CD8-positive, alpha-beta memory T cell (primary cell): ENCODE measurements around the gene CLPTM1. TPM values are rescaled to one million over a fixed set of nuclear protein-coding genes. Genes with fewer than 3 reads are reported as not detected.
"Not testable (repeated sequence)": the region's sequence is repeated elsewhere in the genome, so short reads cannot be mapped to it uniquely, and the experiment has no call there.

ENCODE experiments used
- CTCF ChIA-PET: fragments of 350-600 bp; sonication (Branson Sonifier 250); formaldehyde crosslinking; loops from one replicate; lab custom pipeline; 2021; ENCODE audit warnings: antibody characterized with exemption; lab: Charles Lee
- POLR2A ChIA-PET: fragments of 350-600 bp; sonication (Branson Sonifier 250); formaldehyde crosslinking; loops from one replicate; lab custom pipeline; 2021; ENCODE audit warnings: antibody characterized with exemption; lab: Charles Lee
- DNase-seq, 5 donors: peaks; one replicate each; pipeline versions ENCODE4 v3.0.0 to v3.0.0-alpha.2; 2020 to 2022; ENCODE audit warnings: mixed read lengths in 1 of 5
- H3K27ac ChIP-seq: one replicate; pipeline ENCODE4 v1.7.0; 2013; ENCODE audit warnings: low read depth, mild to moderate bottlenecking, low read length, moderate library complexity
- H3K27me3 ChIP-seq: 2 replicates; pipeline ENCODE4 v1.7.0; 2013; ENCODE audit warnings: low read length, mild to moderate bottlenecking; ENCODE audit not compliant: insufficient read depth, poor library complexity, severe bottlenecking
- H3K36me3 ChIP-seq: 2 replicates; pipeline ENCODE4 v1.7.0; 2013; ENCODE audit warnings: mild to moderate bottlenecking, low read length, moderate library complexity; ENCODE audit not compliant: insufficient read depth
- H3K4me1 ChIP-seq: 2 replicates; pipeline ENCODE4 v1.7.0; 2013; ENCODE audit warnings: mild to moderate bottlenecking, low read length, moderate library complexity; ENCODE audit not compliant: insufficient read depth
- H3K4me3 ChIP-seq: 2 replicates; pipeline ENCODE4 v1.7.0; 2013; ENCODE audit warnings: mild to moderate bottlenecking, low read length
- H3K9me3 ChIP-seq: 2 replicates; pipeline ENCODE4 v1.7.0; 2013; ENCODE audit warnings: mild to moderate bottlenecking, low read length
- H3K27ac Mint-ChIP-seq, 8 donors: one replicate each; pipeline ENCODE4 v1.8.0; 2020 to 2021; ENCODE audit warnings: mixed read lengths in 8 of 8, mild to moderate bottlenecking in 6 of 8, inconsistent platforms in 3 of 8, moderate library complexity in 3 of 8
- H3K27me3 Mint-ChIP-seq, 2 donors: one replicate each; pipeline ENCODE4 v1.8.0; 2020 to 2021; ENCODE audit warnings: mixed read lengths in 2 of 2, mild to moderate bottlenecking in 1 of 2, moderate library complexity in 1 of 2
- H3K36me3 Mint-ChIP-seq, 3 donors: one replicate each; pipeline ENCODE4 v1.8.0; 2020 to 2021; ENCODE audit warnings: mixed read lengths in 3 of 3, inconsistent platforms in 1 of 3, mild to moderate bottlenecking in 1 of 3
- H3K4me1 Mint-ChIP-seq, 3 donors: one replicate each; pipeline ENCODE4 v1.8.0; 2020 to 2021; ENCODE audit warnings: mixed read lengths in 3 of 3, inconsistent platforms in 1 of 3, mild to moderate bottlenecking in 1 of 3
- H3K4me3 Mint-ChIP-seq, 7 donors: one replicate each; pipeline ENCODE4 v1.8.0; 2020 to 2021; ENCODE audit warnings: mixed read lengths in 7 of 7, mild to moderate bottlenecking in 6 of 7, moderate library complexity in 4 of 7, inconsistent platforms in 2 of 7
- H3K9me3 Mint-ChIP-seq, 5 donors: one replicate each; pipeline ENCODE4 v1.8.0; 2020 to 2022; ENCODE audit warnings: mixed read lengths in 5 of 5, mild to moderate bottlenecking in 3 of 5, moderate library complexity in 2 of 5, inconsistent platforms in 1 of 5
- polyA plus RNA-seq: library from polyadenylated mRNA; unstranded; fragments of 300-500 nt; fragmentation: Illumina TruSeq; gene quantifications from one replicate; pipeline ENCODE4 v1.2.3, GENCODE V29; 2021
- total RNA-seq, 2 experiments: library from RNA; stranded (reverse); gene quantifications; one replicate each; pipeline ENCODE4 v1.2.3, GENCODE V29; 2021

The CLPTM1 gene
- total and polyA plus RNA-seq, 3 experiments from 2014 or later: 27.5 to 82.5 (median 78.6) TPM

DNA sequence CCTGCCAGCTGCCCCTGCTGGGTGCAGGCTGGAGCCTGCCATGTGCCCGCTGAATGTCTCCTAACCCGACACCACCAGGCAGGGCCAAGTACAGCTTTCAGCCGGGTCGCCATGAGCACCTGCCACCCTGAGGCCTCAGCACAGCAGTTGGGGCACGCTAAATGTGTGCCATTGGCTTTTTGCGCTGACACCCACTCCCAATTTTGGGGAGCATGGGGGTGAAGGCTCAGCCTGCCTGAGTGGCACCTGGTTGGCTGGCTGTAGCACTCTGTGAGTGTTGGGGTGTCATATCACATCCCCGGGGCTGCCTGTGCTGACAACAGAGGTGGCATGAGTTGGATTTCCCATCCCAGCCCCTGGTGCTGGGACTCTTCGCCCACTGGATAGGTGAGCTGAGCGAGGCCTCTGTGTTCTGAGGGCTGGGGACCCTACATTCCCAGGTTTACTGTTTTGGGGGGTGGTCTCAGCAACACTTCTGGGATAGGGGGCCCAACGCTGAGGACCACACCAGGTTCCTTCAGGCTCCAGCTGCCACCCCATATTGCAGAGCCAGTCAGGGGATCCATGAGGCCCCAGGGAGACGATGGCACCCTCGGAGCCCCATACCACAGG, 38.9 kb downstream of the CLPTM1 start:
- Histone ChIP-seq H3K4me1 (no peaks in the 10 kb centered on the region), H3K4me3 (no peak overlapping the region), H3K36me3 (no peaks in the 10 kb centered on the region), H3K27ac (no peak overlapping the region), H3K9me3 (no peaks in the 10 kb centered on the region), H3K27me3 (no peaks in the 10 kb centered on the region)
- ChIA-PET POLR2A (no interaction called here), CTCF (no interaction called here)
- H3K27ac Mint-ChIP-seq: peak overlapping the region in 1 of 8 donors; percentile 67
- H3K4me1 Mint-ChIP-seq: no peaks in the 10 kb centered on the region
- H3K36me3 Mint-ChIP-seq: peaks cover 0 to 35% (median 4%) of the 10 kb centered on the region in 3 donors
- H3K4me3 Mint-ChIP-seq: no peak overlapping the region
- DNase-seq: no peak
- H3K9me3 Mint-ChIP-seq: no peaks in the 10 kb centered on the region
- peaks cover 0 to 3% of the 10 kb centered on the region in 2 donors for H3K27me3 Mint-ChIP-seq

DNA sequence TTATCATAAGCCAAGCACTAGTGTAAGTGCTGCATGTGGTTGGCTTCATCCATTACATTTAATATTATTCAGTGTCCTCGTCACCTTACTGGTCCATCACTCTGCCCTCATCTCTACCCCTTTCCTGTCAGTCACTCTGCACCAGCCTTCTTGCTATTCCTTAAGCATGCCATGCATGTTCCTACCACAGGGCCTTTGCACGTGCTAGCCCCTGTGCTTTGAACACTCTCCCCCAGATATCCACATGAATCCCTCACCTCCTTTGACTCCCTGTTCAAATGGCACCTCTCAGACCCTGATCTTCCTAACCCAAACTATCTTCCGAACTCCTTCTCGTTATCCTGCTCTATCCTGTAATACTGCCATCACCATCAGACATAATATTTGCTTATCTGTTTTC, 42.8 kb downstream of the CLPTM1 start:
- H3K9me3 ChIP-seq: no peaks in the 10 kb centered on the region
- H3K27ac ChIP-seq: no peak overlapping the region
- DNase-seq: no peak
- H3K9me3 Mint-ChIP-seq: peaks cover 0 to 2% (median 0%) of the 10 kb centered on the region in 5 donors
- H3K27me3 ChIP-seq: no peaks in the 10 kb centered on the region
- ChIA-PET CTCF (no interaction called here), POLR2A (no interaction called here)
- no peak overlapping the region for H3K4me3 ChIP-seq
- peak overlapping the region in 6 of 8 donors; percentile 61 to 94 (median 78) for H3K27ac Mint-ChIP-seq
- peaks cover 8 to 17% (median 10%) of the 10 kb centered on the region in 3 donors for H3K4me1 Mint-ChIP-seq
- H3K27me3 Mint-ChIP-seq: peaks cover 0 to 3% of the 10 kb centered on the region in 2 donors
- H3K36me3 Mint-ChIP-seq: peaks cover 0 to 22% (median 0%) of the 10 kb centered on the region in 3 donors
- H3K36me3 ChIP-seq: no peaks in the 10 kb centered on the region
- peaks cover 18% of the 10 kb centered on the region for H3K4me1 ChIP-seq
- H3K4me3 Mint-ChIP-seq: peak overlapping the region in 1 of 7 donors; percentile 60

DNA sequence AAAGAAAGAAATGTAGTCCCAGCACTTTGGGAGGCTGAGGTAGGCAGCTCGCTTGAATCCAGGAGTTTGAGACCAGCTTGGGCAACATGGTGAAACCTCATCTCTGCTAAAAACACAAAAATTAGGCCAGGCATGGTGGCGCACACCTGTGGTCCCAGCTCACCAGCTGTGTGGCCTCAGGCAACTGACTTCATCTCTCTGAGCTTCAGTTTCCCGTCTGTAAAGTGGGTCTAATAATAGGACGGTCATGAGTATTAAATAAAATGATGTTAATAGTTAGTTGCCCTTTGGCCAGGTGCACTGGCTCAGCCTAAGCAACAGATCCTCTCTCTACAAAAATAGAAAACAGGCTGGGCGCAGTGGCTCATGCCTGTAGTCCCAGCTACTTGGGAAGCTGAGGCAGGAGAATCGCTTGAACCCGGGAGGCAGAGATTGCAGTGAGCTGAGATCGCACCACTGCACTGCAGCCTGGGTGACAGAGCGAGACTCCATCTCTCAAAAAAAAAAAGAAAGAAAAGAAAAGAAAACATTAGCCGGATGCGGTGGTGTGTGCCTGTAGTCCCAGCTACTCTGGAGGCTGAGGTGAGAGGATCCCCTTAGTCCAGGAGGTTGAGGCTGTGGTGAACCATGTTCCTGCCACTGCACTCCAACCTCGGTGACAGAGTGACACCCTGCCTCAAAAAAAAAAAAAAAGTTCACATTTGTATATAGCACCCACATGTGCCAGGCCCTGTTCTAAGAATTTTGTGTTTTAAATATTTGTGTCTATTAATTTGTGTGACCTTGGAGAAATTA, 44.1 kb downstream of the CLPTM1 start:
- H3K9me3 Mint-ChIP-seq, H3K27me3 ChIP-seq, H3K27ac ChIP-seq, DNase-seq, H3K9me3 ChIP-seq, H3K27me3 Mint-ChIP-seq, H3K36me3 ChIP-seq, H3K4me3 ChIP-seq, POLR2A ChIA-PET: not testable (repeated sequence)
- Mint-ChIP-seq H3K27ac (peak overlapping the region in 7 of 8 donors; percentile 44 to 98 (median 95)), H3K4me1 (peaks cover 9 to 20% (median 10%) of the 10 kb centered on the region in 3 donors), H3K4me3 (peak overlapping the region in 3 of 7 donors; percentile 9 to 82 (median 51)), H3K36me3 (peaks cover 0 to 19% (median 0%) of the 10 kb centered on the region in 3 donors)
- CTCF ChIA-PET: interaction anchor here (0.9 kb wide), 1 partner anchor 188 kb away, joined by 3 read pairs; no protein-coding TSS in a partner anchor
- peaks cover 18% of the 10 kb centered on the region for H3K4me1 ChIP-seq

DNA sequence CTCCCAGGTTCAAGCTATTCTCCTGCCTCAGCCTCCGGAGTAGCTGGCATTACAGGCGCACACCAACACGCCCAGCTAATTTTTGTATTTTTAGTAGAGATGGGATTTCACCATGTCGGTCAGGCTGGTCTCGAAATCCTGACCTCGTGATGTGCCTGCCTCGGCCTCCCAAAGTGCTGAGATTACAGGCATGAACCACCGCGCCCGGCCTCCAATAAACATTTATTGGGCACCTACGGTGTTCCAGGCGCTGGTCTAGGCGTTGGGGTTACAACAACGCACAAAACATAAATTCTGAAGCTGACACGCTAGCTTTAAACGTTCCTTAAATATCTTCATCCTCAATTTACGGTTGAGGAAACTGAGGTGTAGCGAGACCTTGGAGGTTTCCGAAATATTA, 45.5 kb downstream of the CLPTM1 start:
- Histone ChIP-seq H3K4me3 (peak overlapping the region; percentile 63), H3K4me1 (peaks cover 18% of the 10 kb centered on the region), H3K27ac (peak overlapping the region; percentile 75)
- not testable (repeated sequence) for H3K9me3 Mint-ChIP-seq, H3K9me3 ChIP-seq, H3K27me3 ChIP-seq, H3K27me3 Mint-ChIP-seq, H3K36me3 ChIP-seq, DNase-seq
- CTCF ChIA-PET: interaction anchor here (0.7 to 1.8 kb wide), 8 partner anchors 9 to 249 kb away, joined by 3 to 5 read pairs (median 4); partner anchors contain the start of gene CLPTM1
- POLR2A ChIA-PET: interaction anchor here (2.5 kb wide), 1 partner anchor 39 kb away, joined by 13 read pairs; the partner anchor contains the start of gene CLASRP
- Mint-ChIP-seq H3K4me1 (peaks cover 9 to 20% (median 10%) of the 10 kb centered on the region in 3 donors), H3K36me3 (peaks cover 0 to 23% (median 0%) of the 10 kb centered on the region in 3 donors), H3K27ac (peak overlapping the region; percentile 75 to 98 (median 96)), H3K4me3 (peak overlapping the region; percentile 49 to 84 (median 65))

DNA sequence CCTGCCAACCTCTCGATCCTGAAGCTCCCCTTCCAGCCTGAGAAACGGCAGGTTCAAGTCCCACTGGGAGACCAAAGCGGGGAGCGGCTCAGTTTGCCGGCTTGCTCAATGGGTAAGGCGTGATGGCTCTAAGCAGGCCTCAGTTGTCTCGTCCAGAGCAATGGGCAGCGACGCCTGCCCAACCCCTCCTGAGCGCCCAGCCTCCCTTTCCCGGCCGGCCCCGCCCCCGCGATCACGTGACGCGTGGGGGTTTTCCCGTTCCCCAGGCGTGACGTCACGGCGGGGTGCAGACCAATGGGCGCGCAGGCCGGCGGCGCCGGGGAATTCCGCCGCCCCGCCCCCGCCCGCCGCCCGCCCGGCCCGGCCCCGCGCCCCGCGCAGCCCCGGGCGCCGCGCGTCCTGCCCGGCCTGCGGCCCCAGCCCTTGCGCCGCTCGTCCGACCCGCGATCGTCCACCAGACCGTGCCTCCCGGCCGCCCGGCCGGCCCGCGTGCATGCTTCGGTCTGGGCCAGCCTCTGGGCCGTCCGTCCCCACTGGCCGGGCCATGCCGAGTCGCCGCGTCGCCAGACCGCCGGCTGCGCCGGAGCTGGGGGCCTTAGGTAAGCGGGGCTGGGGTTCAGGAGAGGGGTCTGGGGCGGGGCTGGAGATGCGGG, 46.0 kb downstream of the CLPTM1 start, which contains the start of gene RELB:
Gene RELB, plus strand, starts transcription at position 378 of the 653 bp plus-strand sequence. Its CDS starts 116 bp downstream, at position 494.
- peaks cover 10 to 24% (median 12%) of the 10 kb centered on the region in 3 donors for H3K4me1 Mint-ChIP-seq

DNA sequence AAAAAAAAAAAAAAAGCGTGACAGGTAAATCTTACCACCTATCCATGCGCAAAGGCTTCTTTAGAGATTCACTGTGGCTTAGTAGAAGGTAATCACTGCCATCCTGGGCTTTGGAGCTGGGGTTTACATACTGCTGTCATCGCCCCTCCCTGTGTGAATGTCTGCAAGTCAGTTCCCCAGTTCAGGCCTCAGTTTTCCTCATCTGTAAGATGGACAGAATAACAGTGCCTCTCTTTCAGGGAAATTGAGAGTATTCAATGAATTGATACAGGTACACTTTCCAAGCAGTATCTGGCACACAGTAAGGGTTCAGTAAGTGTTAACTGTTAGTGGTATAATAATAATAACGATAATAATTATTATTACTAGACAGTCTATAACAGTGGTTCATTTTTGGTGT, 48.3 kb downstream of the CLPTM1 start:
- Mint-ChIP-seq H3K4me1 (peaks cover 14 to 29% (median 15%) of the 10 kb centered on the region in 3 donors), H3K27me3 (peaks cover 0 to 3% of the 10 kb centered on the region in 2 donors), H3K36me3 (peaks cover 0 to 43% (median 4%) of the 10 kb centered on the region in 3 donors), H3K9me3 (peaks cover 0 to 2% (median 0%) of the 10 kb centered on the region in 5 donors), H3K4me3 (peak overlapping the region in 3 of 7 donors; percentile 32 to 70 (median 41)), H3K27ac (peak overlapping the region in 3 of 8 donors; percentile 63 to 98 (median 79))
- CTCF ChIA-PET: no interaction called here
- Histone ChIP-seq H3K9me3 (no peaks in the 10 kb centered on the region), H3K27ac (no peak overlapping the region), H3K36me3 (peaks cover 6% of the 10 kb centered on the region), H3K4me1 (peaks cover 18% of the 10 kb centered on the region), H3K27me3 (no peaks in the 10 kb centered on the region), H3K4me3 (no peak overlapping the region)
- POLR2A ChIA-PET: interaction anchor here (0.7 kb wide), 1 partner anchor 177 kb away, joined by 4 read pairs; no protein-coding TSS in a partner anchor
- DNase-seq: no peak

More for the DNA sequence above, 46.0 kb downstream of the CLPTM1 start, which contains the start of gene RELB:
- peak within 1 kb of the TSS; percentile 99 for H3K27ac ChIP-seq
- peak within 1 kb of the TSS; percentile 93 to 100 (median 99) for H3K4me3 Mint-ChIP-seq
- peak within 1 kb of the TSS; percentile 98 to 100 (median 100) for H3K27ac Mint-ChIP-seq
- peaks cover 0 to 28% (median 4%) of the 10 kb centered on the region in 3 donors for H3K36me3 Mint-ChIP-seq
- peaks cover 0 to 3% of the 10 kb centered on the region in 2 donors for H3K27me3 Mint-ChIP-seq
- no peaks in the 10 kb centered on the region for H3K27me3 ChIP-seq
- POLR2A ChIA-PET: interaction anchor here (0.6 to 2.5 kb wide), 4 partner anchors 38 to 885 kb away, joined by 3 to 13 read pairs (median 4); partner anchors contain the start of genes CLASRP and IRF2BP1
- H3K4me1 ChIP-seq: peaks cover 18% of the 10 kb centered on the region
- H3K9me3 ChIP-seq: no peaks in the 10 kb centered on the region
- H3K9me3 Mint-ChIP-seq: peaks cover 0 to 2% (median 0%) of the 10 kb centered on the region in 5 donors
- DNase-seq: peak; percentile 93 to 97 (median 96)
- CTCF ChIA-PET: interaction anchor here (1.3 to 1.8 kb wide), 4 partner anchors 46 to 248 kb away, joined by 3 to 4 read pairs (median 4); partner anchors contain the start of gene CLPTM1
- no peaks in the 10 kb centered on the region for H3K36me3 ChIP-seq
- H3K4me3 ChIP-seq: peak within 1 kb of the TSS; percentile 77

DNA sequence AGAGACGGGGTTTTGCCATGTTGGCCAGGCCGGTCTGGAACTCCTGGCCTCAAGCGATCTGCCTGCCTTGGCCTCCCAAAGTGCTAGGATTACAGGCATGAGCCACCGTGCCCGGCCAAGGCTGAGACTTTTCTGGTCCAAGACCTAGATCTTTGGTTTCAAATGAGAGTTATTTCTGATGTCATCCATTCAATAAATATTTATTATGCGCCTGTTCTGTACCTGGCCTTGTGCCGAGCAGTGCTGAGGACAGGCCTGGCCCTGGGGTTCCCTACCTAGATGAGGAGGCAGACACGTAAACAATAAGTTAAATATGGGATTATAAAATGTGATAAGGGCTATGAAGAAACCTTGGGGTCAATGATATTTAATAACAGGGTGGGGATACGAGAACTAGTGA, 50.6 kb downstream of the CLPTM1 start:
- peaks cover 0 to 52% (median 11%) of the 10 kb centered on the region in 3 donors for H3K36me3 Mint-ChIP-seq
- no peak overlapping the region for H3K4me3 ChIP-seq
- peaks cover 12% of the 10 kb centered on the region for H3K4me1 ChIP-seq
- no peak for DNase-seq
- peaks cover 0 to 4% of the 10 kb centered on the region in 2 donors for H3K27me3 Mint-ChIP-seq
- peaks cover 0 to 2% (median 0%) of the 10 kb centered on the region in 5 donors for H3K9me3 Mint-ChIP-seq
- ChIA-PET CTCF (no interaction called here), POLR2A (no interaction called here)
- H3K36me3 ChIP-seq: peaks cover 6% of the 10 kb centered on the region
- H3K27ac ChIP-seq: no peak overlapping the region
- H3K4me1 Mint-ChIP-seq: peaks cover 14 to 29% (median 18%) of the 10 kb centered on the region in 3 donors
- H3K27ac Mint-ChIP-seq: peak overlapping the region in 5 of 8 donors; percentile 32 to 79 (median 47)
- H3K4me3 Mint-ChIP-seq: no peak overlapping the region
- no peaks in the 10 kb centered on the region for H3K9me3 ChIP-seq
- H3K27me3 ChIP-seq: no peaks in the 10 kb centered on the region
